ENCODE results near the gene MIPOL1. TPM values are rescaled to one million over a fixed set of nuclear protein-coding genes. Genes with fewer than 3 reads are reported as not detected.

Gene MIPOL1
- total and polyA plus RNA-seq, 2 of the 13 experiments (the other 11 are each of a cell fraction or from before 2014, with no cell fraction given): 8.6 to 34.2 TPM

GRCh38 chr14:37237735-37238200 lies 40.0 kb downstream of the MIPOL1 start (continued):
- no peak for TF ChIP-seq CBX1 (IDR thresholded peaks at IDR 0.05; ENCODE audit: low read depth)
- TF ChIP-seq SP4 (CRISPR knock-in tag; IDR thresholded peaks at IDR 0.05): no peak
- TF ChIP-seq TEF (CRISPR knock-in tag; IDR thresholded peaks at IDR 0.05): no peak
- no peak for TF ChIP-seq KDM2A (CRISPR knock-in tag; IDR thresholded peaks at IDR 0.05; ENCODE audit: borderline replicate concordance, low read depth)
- no peak for TF ChIP-seq HNRNPK (IDR thresholded peaks at IDR 0.05; ENCODE audit: low read depth, low read length, poor library complexity, severe bottlenecking)
- TF ChIP-seq AGO2 (optimal IDR thresholded peaks at IDR 0.05; ENCODE audit: low read depth, low read length): no peak
- no peak for TF ChIP-seq SMAD3 (CRISPR knock-in tag; IDR thresholded peaks at IDR 0.05)
- TF ChIP-seq ZNF232 (CRISPR knock-in tag; IDR thresholded peaks at IDR 0.05; ENCODE audit: borderline replicate concordance): no peak
- TF ChIP-seq HMGXB4 (CRISPR knock-in tag; IDR thresholded peaks at IDR 0.05; ENCODE audit: borderline replicate concordance in 1 of 2, low read depth in 1 of 2): peak in 1 of 2 experiments; percentile 55; a peak in 1 of 4 replicates
- no peak for TF ChIP-seq ZNF616 (CRISPR knock-in tag; IDR thresholded peaks at IDR 0.05; ENCODE audit: low read depth)
- no peak for TF ChIP-seq TAF1 (CRISPR knock-in tag; IDR thresholded peaks at IDR 0.05)
- TF ChIP-seq FOSL1 (CRISPR knock-in tag; IDR thresholded peaks at IDR 0.05; ENCODE audit: borderline replicate concordance): no peak
- no peak for TF ChIP-seq TMF1 (CRISPR knock-in tag; IDR thresholded peaks at IDR 0.05; ENCODE audit: low read depth)
- TF ChIP-seq RFX1 (IDR thresholded peaks at IDR 0.05): no peak
- no peak for TF ChIP-seq TCF7L2 (IDR thresholded peaks at IDR 0.05; ENCODE audit: low read depth, low read length)
- TF ChIP-seq ZNF3 (CRISPR knock-in tag; IDR thresholded peaks at IDR 0.05): peak; percentile 72; the same call in 1 of the 2 replicates
- no peak for TF ChIP-seq NFKB2 (CRISPR knock-in tag; IDR thresholded peaks at IDR 0.05; ENCODE audit: borderline replicate concordance)
- no peak for TF ChIP-seq ZNF414 (CRISPR knock-in tag; IDR thresholded peaks at IDR 0.05)
- no peak for TF ChIP-seq ZSCAN12 (CRISPR knock-in tag; IDR thresholded peaks at IDR 0.05)
- TF ChIP-seq MTA1 (CRISPR knock-in tag; IDR thresholded peaks at IDR 0.05; ENCODE audit: borderline replicate concordance): no peak
- no peak for TF ChIP-seq ATF6 (CRISPR knock-in tag; conservative IDR thresholded peaks at IDR 0.05)
- TF ChIP-seq ZFP36L1 (CRISPR knock-in tag; IDR thresholded peaks at IDR 0.05): no peak
- no peak for TF ChIP-seq HNRNPH1 (optimal IDR thresholded peaks at IDR 0.05; ENCODE audit: low read depth, low read length)
- TF ChIP-seq ZNF569 (CRISPR knock-in tag; IDR thresholded peaks at IDR 0.05; ENCODE audit: borderline replicate concordance): no peak
- peak; percentile 6; the same call in 1 of the 2 replicates for TF ChIP-seq HNF4G (IDR thresholded peaks at IDR 0.05; ENCODE audit: borderline replicate concordance, low read depth, low read length)
- no peak for TF ChIP-seq HNF4G (CRISPR knock-in tag; IDR thresholded peaks at IDR 0.05; ENCODE audit: borderline replicate concordance, low read depth)
- no peak for TF ChIP-seq PAWR (CRISPR knock-in tag; IDR thresholded peaks at IDR 0.05; ENCODE audit: borderline replicate concordance)
- TF ChIP-seq IKZF4 (CRISPR knock-in tag; IDR thresholded peaks at IDR 0.05; ENCODE audit: borderline replicate concordance, low read depth, not compliant biosample characterization): no peak
